NCI-H2171 (cell line): Measurements from ENCODE around the gene ACOD1.

Experiments used
- DNase-seq: peaks from one replicate; lab custom pipeline; 2025; lab: John Stamatoyannopoulos, UW

Gene ACOD1

DNA sequence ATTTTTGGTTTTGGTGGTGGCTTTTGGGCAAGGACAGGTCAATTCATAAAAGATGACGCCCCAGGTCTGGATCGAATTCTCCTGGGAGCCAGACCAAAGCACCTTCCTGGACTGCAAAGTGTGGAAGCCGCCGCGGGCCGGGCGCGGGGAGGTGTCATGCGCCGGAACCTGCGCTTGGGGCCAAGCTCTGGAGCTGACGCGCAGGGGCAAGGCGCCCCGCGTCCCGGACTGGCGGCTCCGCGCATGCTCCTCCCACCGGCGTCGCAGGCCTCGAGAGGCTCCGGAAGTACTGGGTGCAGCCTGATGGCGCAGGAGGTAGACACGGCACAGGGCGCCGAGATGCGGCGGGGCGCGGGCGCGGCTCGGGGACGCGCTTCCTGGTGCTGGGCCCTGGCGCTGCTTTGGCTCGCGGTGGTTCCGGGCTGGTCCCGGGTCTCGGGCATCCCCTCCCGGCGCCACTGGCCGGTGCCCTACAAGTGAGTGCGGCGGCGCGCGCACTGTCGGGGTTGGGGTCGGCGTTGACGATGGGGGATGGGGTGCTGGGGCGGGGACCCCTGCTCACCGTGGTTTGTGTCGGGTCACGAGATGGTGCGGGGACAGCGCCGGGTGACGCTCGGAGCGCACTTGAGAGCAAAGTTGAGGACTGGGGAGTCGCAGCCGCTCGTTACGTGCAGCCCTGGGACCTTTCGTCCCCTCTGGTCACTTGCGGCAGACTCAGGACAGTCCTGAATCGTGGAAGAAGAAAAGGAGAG, 43.7 kb downstream of the ACOD1 start, which contains the start of gene CLN5:
Gene CLN5 (plus strand): TSS at position 286 of the 752 bp plus-strand sequence. CDS start 18 bp downstream, at position 304.
- DNase-seq, result peak; percentile 91

DNA sequence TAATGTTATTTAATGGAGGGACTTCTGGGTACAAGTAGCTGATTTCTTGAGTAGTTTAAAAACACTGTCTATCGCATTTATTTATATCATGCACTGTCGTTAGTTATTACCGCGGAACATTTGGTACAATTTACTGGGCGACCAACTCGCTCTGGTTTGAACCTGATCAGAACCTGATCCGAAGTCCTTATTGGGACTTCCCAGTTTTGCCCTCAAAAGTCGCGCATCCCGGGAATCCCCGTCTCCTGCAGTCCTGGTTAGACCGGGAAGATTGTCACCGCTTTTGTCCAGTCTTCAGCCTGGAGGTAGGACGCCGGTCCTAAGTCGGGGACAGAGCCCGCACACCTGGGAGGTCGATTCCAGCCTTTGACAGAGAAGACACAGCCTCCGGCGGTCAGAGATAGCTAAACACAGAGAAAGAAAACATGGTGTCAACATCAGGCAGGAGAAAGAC, 44.3 kb downstream of the ACOD1 start:
- no peak for DNase-seq

DNA sequence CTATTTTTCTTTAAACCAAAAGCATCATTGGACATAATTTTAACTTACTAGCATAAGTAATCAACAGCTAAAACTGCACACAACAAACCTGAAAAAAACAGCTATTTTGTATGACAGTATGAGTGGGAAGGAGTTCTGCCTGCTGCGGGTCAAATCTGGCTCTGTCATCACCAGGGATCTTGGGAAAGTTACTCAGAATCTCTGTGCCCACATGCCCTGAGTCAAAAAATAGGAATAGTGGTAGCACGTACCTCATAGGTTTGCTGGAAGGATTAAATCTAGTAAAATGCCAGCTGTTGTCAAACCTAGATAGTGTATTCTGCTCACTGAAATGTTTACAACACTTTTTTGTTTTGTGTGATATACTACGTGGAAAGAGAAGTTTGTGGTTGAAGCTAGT, 44.7 kb downstream of the ACOD1 start:
- no peak for DNase-seq

DNA sequence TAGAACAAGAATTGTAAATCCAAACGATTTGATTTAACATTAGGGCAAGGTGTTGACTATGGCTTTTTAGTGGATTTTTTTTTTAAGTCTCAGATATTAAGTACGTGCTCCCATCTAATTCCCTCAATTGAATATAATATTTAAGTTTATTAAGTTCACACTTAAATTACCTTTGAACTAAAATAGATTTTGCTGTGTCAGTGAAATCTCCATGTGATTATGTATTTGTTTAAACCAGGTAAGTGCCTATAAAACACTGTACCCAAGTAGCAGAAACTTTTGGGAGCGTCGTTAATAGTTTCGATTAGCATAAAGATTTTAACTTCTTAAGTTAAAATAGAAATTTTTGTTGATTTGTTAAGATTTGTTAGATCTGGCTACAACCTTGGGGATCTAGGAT, 45.2 kb downstream of the ACOD1 start:
- no peak for DNase-seq

DNA sequence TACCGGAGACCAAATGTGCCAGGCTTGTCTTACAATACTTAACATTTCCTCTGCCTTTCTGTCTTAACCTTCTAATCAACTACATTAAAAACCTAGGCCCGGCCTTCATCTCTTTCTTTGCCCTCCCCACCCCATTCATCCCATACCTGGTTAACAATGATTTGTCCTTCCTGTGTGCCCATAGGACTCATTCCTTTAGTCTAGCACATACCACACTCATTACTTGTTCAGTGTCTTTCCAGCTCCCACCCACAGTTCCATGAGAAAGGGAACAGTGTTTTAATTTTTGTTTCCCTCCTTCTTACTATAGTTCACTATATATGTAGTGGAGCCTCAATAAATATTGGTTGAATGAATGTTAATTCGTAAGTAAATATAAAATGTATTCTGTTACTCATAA, 46.0 kb downstream of the ACOD1 start:
- no peak for DNase-seq

DNA sequence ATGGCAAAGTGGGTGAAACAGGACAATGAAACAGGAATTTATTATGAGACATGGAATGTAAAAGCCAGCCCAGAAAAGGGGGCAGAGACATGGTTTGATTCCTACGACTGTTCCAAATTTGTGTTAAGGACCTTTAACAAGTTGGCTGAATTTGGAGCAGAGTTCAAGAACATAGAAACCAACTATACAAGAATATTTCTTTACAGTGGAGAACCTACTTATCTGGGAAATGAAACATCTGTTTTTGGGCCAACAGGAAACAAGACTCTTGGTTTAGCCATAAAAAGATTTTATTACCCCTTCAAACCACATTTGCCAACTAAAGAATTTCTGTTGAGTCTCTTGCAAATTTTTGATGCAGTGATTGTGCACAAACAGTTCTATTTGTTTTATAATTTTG, 52.2 kb downstream of the ACOD1 start:
- no peak for DNase-seq

DNA sequence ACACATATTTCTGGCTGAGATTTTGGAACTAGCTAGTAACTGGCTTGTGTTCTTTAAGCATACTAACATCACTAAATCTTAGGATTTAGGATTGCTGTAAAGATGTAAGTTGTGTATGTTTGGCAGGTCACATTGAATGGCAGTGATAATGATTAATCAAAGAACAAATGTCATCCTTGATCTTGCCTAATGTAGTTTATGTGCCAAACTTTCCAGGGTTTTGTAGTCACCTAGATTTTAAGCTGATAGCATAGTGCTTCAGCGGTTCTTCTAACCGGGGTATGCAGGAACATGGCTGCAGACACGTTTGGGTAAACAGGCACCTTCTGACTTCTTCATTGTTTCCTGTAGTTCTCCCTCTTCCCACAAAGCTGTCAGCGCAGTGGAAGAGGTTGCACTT, 53.2 kb downstream of the ACOD1 start:
- DNase-seq, result no peak

DNA sequence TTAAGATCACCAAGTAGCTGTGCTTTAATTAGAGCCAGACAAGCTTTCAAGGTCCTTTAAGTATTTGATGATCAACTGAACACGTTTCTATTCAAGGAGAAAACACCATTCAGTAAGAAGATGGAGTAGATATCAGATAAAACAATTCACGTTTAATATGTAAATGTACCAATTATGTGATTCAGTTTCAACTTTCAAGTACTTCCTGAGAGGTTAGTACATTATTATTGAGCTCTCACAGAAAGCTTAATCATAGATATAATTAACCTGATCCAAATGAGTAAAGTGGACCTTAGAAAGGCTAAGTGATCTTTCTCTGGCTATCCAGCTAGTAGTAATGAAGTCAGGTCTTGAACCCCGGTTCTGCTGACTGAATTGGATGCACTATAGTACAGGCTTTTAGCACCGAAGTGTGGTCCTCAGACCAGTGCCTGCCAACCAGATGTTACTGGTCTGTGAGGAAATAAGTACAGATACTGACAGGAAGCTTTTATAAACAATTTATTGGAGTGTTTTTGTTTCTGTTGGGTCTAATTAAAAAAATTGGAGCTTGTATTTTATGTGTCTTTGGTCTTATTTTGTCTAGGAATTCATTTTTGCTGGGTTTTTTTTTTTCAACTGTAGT, 53.8 kb downstream of the ACOD1 start:
- no peak for DNase-seq

DNA sequence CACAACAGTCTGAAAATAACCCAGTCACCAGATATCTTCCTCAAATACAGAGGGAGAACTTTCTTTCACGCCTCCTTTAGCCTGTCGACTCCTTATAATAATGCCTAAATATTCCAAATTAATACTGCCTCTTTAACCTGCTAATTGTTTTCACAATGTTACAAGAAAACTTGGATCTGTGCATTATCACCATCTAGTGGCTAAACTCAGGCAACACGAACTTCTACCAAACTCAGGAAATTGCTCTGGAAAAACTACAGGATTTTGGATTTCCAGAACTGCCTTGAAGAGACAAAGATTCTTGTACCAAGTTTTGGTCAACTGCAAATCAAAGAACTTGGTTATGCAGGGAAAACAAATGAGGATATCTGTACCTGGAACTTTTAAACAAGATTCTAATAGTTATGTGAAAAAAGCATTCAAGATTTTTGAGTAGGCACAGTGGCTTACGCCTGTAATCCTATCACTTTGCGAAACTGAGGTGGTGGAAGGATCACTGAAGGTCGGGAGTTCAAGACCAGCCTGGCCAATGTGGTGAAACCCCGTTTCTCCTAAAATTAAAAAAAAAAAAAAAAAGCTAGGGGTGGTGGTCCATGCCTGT, 54.4 kb downstream of the ACOD1 start:
- peak; percentile 2 for DNase-seq
